Tongue (tissue), 2 donors: ENCODE measurements around the gene CMPK2. TPM values are rescaled to one million over a fixed set of nuclear protein-coding genes. Genes with fewer than 3 reads are reported as not detected.
"Not testable (repeated sequence)": the region's sequence is repeated elsewhere in the genome, so short reads cannot be mapped to it uniquely, and the experiment has no call there.

Source experiments
- DNase-seq: peaks from one replicate; pipeline ENCODE4 v3.0.0-alpha.2; 2015
- total RNA-seq: library from RNA; depleted of rRNA; stranded (reverse); fragments of >200 nt; gene quantifications from one replicate; pipeline ENCODE4 v1.2.3, GENCODE V29; 2014

Gene CMPK2
- total RNA-seq, 1 donor from 2014 or later = 3.5 TPM

- DNase-seq = no peak
Measured at GRCh38 chr2:6880200-6880733, 14.6 kb upstream of the CMPK2 start.

GRCh38 chr2:6879011-6879410, 13.3 kb upstream of the CMPK2 start:
- no peak for DNase-seq

- no peak for DNase-seq
Measured at GRCh38 chr2:6878549-6878948, 12.8 kb upstream of the CMPK2 start.

- DNase-seq = peak; percentile 51
Measured at GRCh38 chr2:6877402-6878304, 11.9 kb upstream of the CMPK2 start, which contains the start of gene RSAD2. Gene RSAD2, plus strand, starts transcription at chr2:6877777. Its CDS starts 24 bp downstream, at chr2:6877801.

GRCh38 chr2:6876309-6876708, 10.6 kb upstream of the CMPK2 start:
- no peak for DNase-seq

- no peak for DNase-seq
Measured at GRCh38 chr2:6874032-6874431, 8.3 kb upstream of the CMPK2 start.

GRCh38 chr2:6872394-6872793, 6.7 kb upstream of the CMPK2 start:
- DNase-seq = no peak

GRCh38 chr2:6866982-6867381, 1.3 kb upstream of the CMPK2 start:
- no peak for DNase-seq

- peak; percentile 63 for DNase-seq
Measured at GRCh38 chr2:6866275-6866671, 566 bp upstream of the CMPK2 start.

GRCh38 chr2:6864923-6865345, 773 bp downstream of the CMPK2 start:
- DNase-seq = no peak

- DNase-seq = no peak
Measured at GRCh38 chr2:6864231-6864754, 1.4 kb downstream of the CMPK2 start.

- DNase-seq = peak; percentile 40
Measured at GRCh38 chr2:6863792-6864191, 1.9 kb downstream of the CMPK2 start.

- DNase-seq = no peak
Measured at GRCh38 chr2:6860296-6860695, 5.4 kb downstream of the CMPK2 start.

GRCh38 chr2:6858466-6859027, 7.2 kb downstream of the CMPK2 start:
- not testable (repeated sequence) for DNase-seq

- no peak for DNase-seq
Measured at GRCh38 chr2:6856548-6856920, 9.2 kb downstream of the CMPK2 start.

GRCh38 chr2:6855860-6856547, 9.7 kb downstream of the CMPK2 start:
- no peak for DNase-seq

- no peak for DNase-seq
Measured at GRCh38 chr2:6854416-6854815, 11.3 kb downstream of the CMPK2 start.

GRCh38 chr2:6852195-6852594, 13.5 kb downstream of the CMPK2 start:
- no peak for DNase-seq

- DNase-seq = no peak
Measured at GRCh38 chr2:6846967-6847681, 18.6 kb downstream of the CMPK2 start.

- no peak for DNase-seq
Measured at GRCh38 chr2:6846540-6846939, 19.2 kb downstream of the CMPK2 start.

GRCh38 chr2:6845903-6846302, 19.8 kb downstream of the CMPK2 start:
- no peak for DNase-seq

GRCh38 chr2:6845312-6845711, 20.4 kb downstream of the CMPK2 start:
- no peak for DNase-seq
